Measurements from ENCODE around the gene TTLL13.

The TTLL13 gene, protein sequence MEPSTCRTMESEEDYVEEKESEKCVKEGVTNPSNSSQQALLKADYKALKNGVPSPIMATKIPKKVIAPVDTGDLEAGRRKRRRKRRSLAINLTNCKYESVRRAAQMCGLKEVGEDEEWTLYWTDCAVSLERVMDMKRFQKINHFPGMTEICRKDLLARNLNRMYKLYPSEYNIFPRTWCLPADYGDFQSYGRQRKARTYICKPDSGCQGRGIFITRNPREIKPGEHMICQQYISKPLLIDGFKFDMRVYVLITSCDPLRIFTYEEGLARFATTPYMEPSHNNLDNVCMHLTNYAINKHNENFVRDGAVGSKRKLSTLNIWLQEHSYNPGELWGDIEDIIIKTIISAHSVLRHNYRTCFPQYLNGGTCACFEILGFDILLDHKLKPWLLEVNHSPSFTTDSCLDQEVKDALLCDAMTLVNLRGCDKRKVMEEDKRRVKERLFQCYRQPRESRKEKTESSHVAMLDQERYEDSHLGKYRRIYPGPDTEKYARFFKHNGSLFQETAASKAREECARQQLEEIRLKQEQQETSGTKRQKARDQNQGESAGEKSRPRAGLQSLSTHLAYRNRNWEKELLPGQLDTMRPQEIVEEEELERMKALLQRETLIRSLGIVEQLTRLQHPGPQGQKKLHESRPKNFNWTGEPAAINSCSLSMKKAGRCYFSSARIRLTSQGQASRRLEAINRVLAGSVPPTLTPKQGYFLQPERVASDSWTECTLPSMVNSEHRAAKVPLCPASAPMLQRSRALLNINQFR

GRCh38 chr15:90249203-90249863 is at the start of gene TTLL13:
TSS of gene TTLL13 (plus strand) at chr15:90249556. CDS start at chr15:90250631, 1,075 bp downstream.
- peak within 1 kb of the TSS; percentile 62 for H3K4me3 ChIP-seq (ENCODE audit: low read length)
- peak; percentile 76 for DNase-seq (ENCODE audit: low read depth)
- TF ChIP-seq, protein P1, sequence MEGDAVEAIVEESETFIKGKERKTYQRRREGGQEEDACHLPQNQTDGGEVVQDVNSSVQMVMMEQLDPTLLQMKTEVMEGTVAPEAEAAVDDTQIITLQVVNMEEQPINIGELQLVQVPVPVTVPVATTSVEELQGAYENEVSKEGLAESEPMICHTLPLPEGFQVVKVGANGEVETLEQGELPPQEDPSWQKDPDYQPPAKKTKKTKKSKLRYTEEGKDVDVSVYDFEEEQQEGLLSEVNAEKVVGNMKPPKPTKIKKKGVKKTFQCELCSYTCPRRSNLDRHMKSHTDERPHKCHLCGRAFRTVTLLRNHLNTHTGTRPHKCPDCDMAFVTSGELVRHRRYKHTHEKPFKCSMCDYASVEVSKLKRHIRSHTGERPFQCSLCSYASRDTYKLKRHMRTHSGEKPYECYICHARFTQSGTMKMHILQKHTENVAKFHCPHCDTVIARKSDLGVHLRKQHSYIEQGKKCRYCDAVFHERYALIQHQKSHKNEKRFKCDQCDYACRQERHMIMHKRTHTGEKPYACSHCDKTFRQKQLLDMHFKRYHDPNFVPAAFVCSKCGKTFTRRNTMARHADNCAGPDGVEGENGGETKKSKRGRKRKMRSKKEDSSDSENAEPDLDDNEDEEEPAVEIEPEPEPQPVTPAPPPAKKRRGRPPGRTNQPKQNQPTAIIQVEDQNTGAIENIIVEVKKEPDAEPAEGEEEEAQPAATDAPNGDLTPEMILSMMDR (IDR thresholded peaks at IDR 0.05; ENCODE audit: insufficient read depth, low read depth, low read length, missing control alignments) = no peak

DNA sequence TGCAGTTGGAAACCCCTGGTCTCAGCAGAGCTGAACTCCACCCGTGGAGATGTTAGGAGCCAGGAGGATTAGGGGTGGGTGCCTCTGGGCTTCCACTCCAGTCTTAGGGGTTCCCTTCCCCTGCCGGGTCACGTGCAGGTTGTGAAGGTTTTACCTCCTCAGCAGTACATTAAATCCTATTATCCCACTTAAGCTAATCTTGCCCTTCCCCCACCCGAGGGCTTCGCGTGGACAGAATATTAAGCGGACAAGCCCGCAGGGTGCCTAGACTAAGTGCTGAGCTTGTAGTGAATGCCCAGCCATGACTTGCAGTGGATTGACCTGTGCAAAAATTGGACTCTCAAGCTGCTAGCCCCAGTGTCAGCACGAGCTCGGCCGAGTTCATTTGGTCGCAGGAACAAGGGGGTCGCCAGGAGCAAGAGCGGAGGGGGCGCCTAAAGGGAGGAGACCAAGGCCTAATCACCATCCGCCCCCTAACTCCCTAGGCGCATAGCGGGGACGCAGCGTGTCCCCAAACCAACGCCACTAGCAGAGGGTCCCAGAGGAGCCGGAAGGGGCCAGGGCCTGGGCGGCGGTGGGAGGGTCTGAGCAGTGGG is 48.7 kb upstream of the TTLL13 start:
- H3K4me3 ChIP-seq (ENCODE audit: low read length) = peak overlapping the region; percentile 89
- no peak for DNase-seq (ENCODE audit: low read depth)
- TF ChIP-seq, protein P1 (IDR thresholded peaks at IDR 0.05; ENCODE audit: insufficient read depth, low read depth, low read length, missing control alignments) = no peak

- peak; percentile 74 for DNase-seq (ENCODE audit: low read depth)
- H3K4me3 ChIP-seq (ENCODE audit: low read length) = peak within 1 kb of the TSS; percentile 89
These were observed 48.0 kb upstream of the TTLL13 start, which contains the start of gene SEMA4B for GRCh38 chr15:90201130-90201943. TSS of gene SEMA4B (plus strand) at chr15:90201330. CDS start at chr15:90201579, 249 bp downstream.

DNA sequence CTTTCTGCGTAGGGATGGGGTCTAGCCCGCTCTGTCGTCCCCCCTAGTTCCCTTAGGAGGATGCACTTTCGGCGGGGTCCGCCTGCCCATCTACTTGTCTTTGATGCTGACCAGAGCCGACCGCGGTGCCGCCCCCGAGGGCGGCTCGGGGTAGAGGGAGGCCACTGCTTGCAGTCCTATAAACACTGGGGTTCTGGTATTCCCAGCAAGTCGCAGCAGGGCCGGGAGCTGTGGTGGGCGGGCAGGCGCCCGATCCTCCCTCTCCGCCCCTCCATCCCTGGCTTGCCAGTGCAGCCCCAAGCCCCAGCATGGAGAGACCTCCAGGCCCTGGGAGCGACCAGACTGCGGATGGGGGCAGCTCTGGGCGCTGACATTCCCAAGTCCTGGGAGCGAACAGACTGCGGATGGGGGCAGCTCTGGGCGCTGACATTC is 47.4 kb upstream of the TTLL13 start:
- DNase-seq (ENCODE audit: low read depth) = no peak
- TF ChIP-seq, protein P1 (IDR thresholded peaks at IDR 0.05; ENCODE audit: insufficient read depth, low read depth, low read length, missing control alignments) = no peak
- peak overlapping the region; percentile 89 for H3K4me3 ChIP-seq (ENCODE audit: low read length)

More at GRCh38 chr15:90201130-90201943, 48.0 kb upstream of the TTLL13 start, which contains the start of gene SEMA4B:
- TF ChIP-seq, protein P1 (IDR thresholded peaks at IDR 0.05; ENCODE audit: insufficient read depth, low read depth, low read length, missing control alignments) = no peak

DNA sequence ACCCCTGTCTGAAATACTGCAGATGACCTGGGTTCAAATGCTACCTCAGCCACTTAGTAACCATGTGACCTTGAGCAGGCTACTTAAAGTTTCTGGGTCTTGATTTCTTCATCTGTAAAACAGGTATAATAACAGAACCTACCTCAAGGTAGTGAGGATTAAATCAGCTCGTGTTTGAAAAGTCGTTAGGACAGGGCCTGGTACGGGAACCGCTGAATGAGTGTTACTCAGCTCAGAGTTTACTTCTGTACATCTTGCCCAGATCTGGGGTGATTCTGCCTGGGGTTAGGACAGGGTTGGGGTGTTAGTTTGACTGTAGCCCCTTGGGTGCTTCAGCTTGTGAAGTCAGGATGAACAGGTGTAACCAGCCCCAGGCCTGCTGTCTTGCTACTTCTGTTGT is 46.4 kb upstream of the TTLL13 start:
- TF ChIP-seq, protein P1 (IDR thresholded peaks at IDR 0.05; ENCODE audit: insufficient read depth, low read depth, low read length, missing control alignments) = no peak
- peak overlapping the region; percentile 89 for H3K4me3 ChIP-seq (ENCODE audit: low read length)
- DNase-seq (ENCODE audit: low read depth) = no peak
